ENCODE data around the gene FAM20C.

The FAM20C gene

GRCh38 chr7:266851-267840 is 74.8 kb downstream of the FAM20C start:
- no peak for DNase-seq (ENCODE audit: low read depth in 2 of 3, low spot score in 1 of 3)

GRCh38 chr7:268991-269390 is 76.6 kb downstream of the FAM20C start:
- DNase-seq (ENCODE audit: low read depth in 2 of 3, low spot score in 1 of 3), result no peak

- DNase-seq (ENCODE audit: low read depth in 2 of 3, low spot score in 1 of 3), result no peak
These were observed 77.3 kb downstream of the FAM20C start for GRCh38 chr7:269721-270120.

- no peak for DNase-seq (ENCODE audit: low read depth in 2 of 3, low spot score in 1 of 3)
These were observed 78.1 kb downstream of the FAM20C start for GRCh38 chr7:270351-270983.

- no peak for DNase-seq (ENCODE audit: low read depth in 2 of 3, low spot score in 1 of 3)
These were observed 79.1 kb downstream of the FAM20C start for GRCh38 chr7:271266-272107.

GRCh38 chr7:272108-272615 is 79.8 kb downstream of the FAM20C start:
- DNase-seq (ENCODE audit: low read depth in 2 of 3, low spot score in 1 of 3), result no peak

- no peak for DNase-seq (ENCODE audit: low read depth in 2 of 3, low spot score in 1 of 3)
These were observed 80.3 kb downstream of the FAM20C start for GRCh38 chr7:272631-273030.

GRCh38 chr7:273327-273726 is 81.0 kb downstream of the FAM20C start:
- DNase-seq (ENCODE audit: low read depth in 2 of 3, low spot score in 1 of 3), result no peak

- no peak for DNase-seq (ENCODE audit: low read depth in 2 of 3, low spot score in 1 of 3)
These were observed 81.9 kb downstream of the FAM20C start for GRCh38 chr7:274266-274665.

GRCh38 chr7:276230-276835 is 84.0 kb downstream of the FAM20C start:
- DNase-seq (ENCODE audit: low read depth in 2 of 3, low spot score in 1 of 3), result no peak

- DNase-seq (ENCODE audit: low read depth in 2 of 3, low spot score in 1 of 3), result no peak
These were observed 84.9 kb downstream of the FAM20C start for GRCh38 chr7:277228-277627.

GRCh38 chr7:278081-278480 is 85.7 kb downstream of the FAM20C start:
- no peak for DNase-seq (ENCODE audit: low read depth in 2 of 3, low spot score in 1 of 3)

GRCh38 chr7:279821-280220 is 87.5 kb downstream of the FAM20C start:
- DNase-seq (ENCODE audit: low read depth in 2 of 3, low spot score in 1 of 3), result no peak

GRCh38 chr7:280461-280860 is 88.1 kb downstream of the FAM20C start:
- no peak for DNase-seq (ENCODE audit: low read depth in 2 of 3, low spot score in 1 of 3)

GRCh38 chr7:281637-282036 is 89.3 kb downstream of the FAM20C start:
- DNase-seq (ENCODE audit: low read depth in 2 of 3, low spot score in 1 of 3), result no peak

GRCh38 chr7:282621-283020 is 90.2 kb downstream of the FAM20C start:
- DNase-seq (ENCODE audit: low read depth in 2 of 3, low spot score in 1 of 3), result no peak

GRCh38 chr7:284762-285722 is 92.7 kb downstream of the FAM20C start:
- DNase-seq (ENCODE audit: low read depth in 2 of 3, low spot score in 1 of 3), result no peak

GRCh38 chr7:285731-286130 is 93.4 kb downstream of the FAM20C start:
- no peak for DNase-seq (ENCODE audit: low read depth in 2 of 3, low spot score in 1 of 3)

GRCh38 chr7:286266-286665 is 93.9 kb downstream of the FAM20C start:
- DNase-seq (ENCODE audit: low read depth in 2 of 3, low spot score in 1 of 3), result no peak

GRCh38 chr7:288671-289101 is 96.3 kb downstream of the FAM20C start:
- DNase-seq (ENCODE audit: low read depth in 2 of 3, low spot score in 1 of 3), result no peak

All from stimulated activated CD4-positive, alpha-beta T cell treated with anti-CD3 and anti-CD28 coated beads, Interleukin-12 subunit alpha, Interleukin-12 subunit beta, amount 100 ng/mL, for 48 hours (primary cell).